GM21737 (cell line): Measurements from ENCODE around the gene CLDN2.

Source experiments
- ATAC-seq: cut with Tn5 transposase; IDR thresholded peaks from one replicate; pipeline ENCODE4 v1.9.1; 2021; ENCODE audit warnings: mild to moderate bottlenecking, moderate library complexity; ENCODE audit not compliant: unreplicated experiment

The CLDN2 gene

DNA sequence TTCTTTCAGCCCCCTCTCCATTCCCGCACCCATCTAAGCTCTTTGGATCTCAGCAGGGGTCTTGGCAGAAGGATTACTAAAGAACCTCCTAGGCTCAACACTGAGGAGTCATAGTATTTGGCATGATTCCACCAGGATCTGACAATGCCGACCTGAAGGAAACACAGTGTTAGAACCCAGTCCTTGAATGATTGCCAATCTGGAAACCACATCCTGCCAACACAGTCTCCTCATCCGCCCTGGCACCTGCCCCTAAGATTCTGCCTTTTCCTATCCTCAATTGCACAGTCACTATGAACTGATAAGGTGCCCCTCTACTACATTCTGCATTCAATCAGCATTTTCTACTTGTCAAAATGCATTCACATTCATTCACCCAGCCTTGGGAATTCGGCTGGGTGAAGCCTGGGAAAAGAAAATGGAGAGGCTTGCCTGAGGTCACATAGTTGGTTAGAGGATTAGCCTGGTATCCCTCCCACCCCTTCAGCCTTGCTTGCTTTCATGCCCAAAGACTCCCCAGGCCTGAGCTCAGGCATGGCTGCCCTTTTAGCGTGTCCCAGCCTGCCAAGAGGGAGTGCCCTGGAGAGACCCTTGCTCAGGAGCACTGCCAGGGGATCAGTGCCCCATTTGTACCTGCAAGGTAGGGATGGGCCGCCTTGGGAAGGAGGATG, 2.2 kb upstream of the CLDN2 start:
- no peak for ATAC-seq

DNA sequence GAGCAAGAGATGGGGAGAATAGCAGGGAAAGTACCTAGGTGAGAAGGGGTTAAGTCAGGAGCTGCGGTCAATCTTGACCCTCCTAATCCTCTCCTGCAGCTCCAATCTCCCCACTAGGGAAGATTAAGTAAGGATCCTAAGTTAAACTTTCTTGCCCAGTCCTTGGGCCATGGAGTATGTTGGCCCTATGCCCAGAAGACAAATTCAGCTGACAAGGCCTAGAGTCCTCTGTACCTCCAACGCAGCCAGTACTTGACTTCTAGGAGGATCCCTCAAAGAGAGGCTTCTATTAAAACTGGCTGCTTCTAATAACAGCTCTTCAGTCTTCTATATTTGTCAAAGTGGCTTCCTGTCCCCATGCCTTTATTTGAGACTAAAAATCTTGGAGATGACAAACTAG, 1.4 kb downstream of the CLDN2 start:
- ATAC-seq, result no peak

GRCh38 chrX:106927023-106927422, 6.8 kb downstream of the CLDN2 start:
- ATAC-seq, result no peak

- ATAC-seq, result no peak
These were observed 7.5 kb downstream of the CLDN2 start for GRCh38 chrX:106927700-106928099.

DNA sequence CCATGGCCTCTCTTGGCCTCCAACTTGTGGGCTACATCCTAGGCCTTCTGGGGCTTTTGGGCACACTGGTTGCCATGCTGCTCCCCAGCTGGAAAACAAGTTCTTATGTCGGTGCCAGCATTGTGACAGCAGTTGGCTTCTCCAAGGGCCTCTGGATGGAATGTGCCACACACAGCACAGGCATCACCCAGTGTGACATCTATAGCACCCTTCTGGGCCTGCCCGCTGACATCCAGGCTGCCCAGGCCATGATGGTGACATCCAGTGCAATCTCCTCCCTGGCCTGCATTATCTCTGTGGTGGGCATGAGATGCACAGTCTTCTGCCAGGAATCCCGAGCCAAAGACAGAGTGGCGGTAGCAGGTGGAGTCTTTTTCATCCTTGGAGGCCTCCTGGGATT, 8.0 kb downstream of the CLDN2 start:
- no peak for ATAC-seq

DNA sequence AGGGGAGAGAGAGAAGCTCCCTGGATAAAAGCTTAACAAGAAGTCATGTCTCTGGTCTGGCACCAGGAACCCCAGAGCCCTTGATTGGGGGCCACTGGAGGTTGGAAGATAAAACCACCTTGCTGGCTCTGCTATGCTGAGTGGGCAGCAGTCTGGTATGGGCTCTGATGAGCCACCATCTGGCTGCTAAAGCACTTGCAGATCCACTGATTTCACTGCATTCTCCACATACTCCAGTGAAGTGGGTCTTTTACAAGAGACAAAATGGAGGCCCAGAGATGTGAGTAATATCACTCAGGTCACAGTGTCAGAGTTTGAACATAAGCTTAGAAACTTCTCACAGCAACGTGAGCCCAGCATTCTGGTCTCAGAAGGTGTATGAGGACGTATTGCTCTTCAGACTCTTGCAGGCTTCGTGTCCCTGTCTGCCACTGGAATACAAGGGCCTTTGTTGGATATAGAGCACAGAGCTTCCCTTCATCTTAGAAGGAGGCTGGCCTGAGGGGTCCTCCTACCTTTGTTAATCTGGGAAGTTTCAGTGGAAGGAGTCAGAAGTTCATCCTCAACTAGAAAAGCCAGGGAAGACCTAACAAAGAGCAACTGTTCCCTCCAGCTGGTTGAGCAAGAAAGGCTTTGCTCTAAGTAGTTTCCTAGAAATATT, 11.8 kb downstream of the CLDN2 start:
- ATAC-seq, result no peak

GRCh38 chrX:106932492-106932923, 12.3 kb downstream of the CLDN2 start:
- no peak for ATAC-seq

DNA sequence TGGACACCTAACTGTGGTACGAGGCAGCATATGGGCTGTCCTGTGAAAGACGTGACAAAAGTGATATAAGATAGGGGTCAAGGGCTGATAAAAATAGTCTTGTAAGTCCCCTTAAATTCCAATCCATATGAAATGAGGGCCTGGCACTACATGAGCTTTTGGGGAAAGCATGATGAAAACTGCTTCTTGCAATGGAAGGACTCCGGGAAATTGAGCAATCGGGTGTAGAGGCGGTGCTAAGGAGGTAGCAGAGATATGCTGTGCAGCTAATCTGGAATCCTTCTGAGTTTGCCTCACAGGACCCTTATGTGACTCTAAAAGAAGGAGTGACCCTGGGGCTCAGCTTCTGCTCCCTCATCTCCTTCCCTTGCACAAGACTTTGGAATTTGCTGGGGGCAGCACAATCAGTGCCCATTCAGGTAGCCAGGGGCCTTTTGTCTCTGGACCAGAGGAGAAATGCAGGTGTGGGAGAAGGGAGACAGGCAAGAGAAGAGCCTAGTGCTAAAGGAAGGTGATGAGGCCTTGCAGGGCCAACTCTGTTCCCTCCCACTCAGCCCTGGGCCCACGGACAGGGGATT, 12.8 kb downstream of the CLDN2 start:
- ATAC-seq, result no peak

DNA sequence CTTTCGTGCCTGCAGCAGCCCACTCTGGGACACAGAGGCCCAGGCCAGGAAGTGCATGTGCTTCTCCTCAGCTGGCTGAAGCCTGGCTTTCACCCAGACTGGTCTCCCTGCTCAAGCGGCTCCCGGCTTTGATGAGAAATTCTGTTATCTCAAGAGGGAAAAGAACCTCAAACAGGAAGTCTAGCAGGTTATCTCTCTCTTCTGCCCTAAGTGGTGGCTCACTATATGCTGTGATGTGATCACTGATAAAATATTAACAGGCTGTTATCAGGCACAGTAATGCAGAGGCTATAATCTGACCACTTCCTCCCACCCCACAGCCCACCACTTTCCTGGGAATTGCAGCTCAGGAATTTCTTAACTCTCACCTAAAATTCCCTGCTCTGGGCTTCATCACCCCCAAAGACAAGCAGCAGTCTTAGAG, 13.3 kb downstream of the CLDN2 start:
- ATAC-seq, result no peak

DNA sequence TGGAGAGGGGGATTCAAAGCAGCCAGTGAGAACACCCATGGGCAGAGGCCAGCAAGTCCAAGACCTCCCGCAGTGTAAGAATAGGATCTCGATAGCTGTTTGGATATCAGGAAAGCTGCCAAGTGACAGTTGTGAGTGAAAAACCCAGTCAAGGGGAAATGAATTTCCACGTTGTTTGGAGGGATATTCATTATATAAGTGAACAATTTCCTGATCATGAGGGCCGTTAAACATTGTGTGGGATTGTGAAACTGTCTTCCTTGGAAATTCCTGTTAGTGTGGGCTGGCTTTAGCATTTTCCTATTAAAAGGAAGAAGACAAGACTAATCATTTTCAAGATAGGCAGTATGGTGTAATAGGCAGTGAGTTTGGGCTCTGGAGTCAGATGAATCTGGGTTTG, 15.0 kb downstream of the CLDN2 start:
- ATAC-seq, result no peak

GRCh38 chrX:106936246-106936645, 16.0 kb downstream of the CLDN2 start:
- ATAC-seq, result no peak

DNA sequence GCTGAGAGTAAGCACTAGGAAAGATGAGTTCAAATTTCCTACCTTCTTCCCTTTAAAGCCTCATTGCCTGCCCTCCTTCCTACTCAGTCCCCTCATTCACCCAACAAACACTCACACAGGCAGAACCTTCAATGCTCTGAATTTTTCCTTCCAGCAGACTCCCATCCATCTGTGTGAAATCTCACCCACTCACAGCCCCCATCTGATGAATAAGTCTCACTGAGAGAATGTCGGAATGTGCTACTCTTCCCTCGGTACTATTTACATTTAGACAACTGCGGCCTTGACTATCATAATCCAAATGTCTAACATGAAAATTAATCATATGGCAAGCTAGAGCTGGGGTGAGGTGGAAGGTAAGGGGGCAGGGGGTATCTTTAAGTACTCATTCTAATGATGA, 19.4 kb downstream of the CLDN2 start:
- ATAC-seq, result no peak

DNA sequence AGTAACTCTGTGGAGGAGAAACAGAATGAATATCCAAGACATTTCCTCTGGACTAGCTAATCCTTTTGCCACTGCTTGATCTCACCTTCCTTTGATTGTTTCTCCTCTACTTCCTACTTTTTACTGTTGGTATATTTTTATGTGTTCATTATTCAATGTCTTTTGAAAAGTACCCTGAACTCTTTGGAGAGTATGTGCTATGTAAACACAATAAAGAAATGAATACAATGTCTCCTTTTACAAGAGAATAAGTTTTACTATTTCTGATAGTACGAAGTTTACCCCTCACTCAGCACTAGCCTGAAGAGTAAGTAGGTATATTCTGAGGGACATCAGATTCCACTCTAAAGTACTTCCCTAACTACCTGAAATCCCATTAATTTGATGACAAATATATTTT, 19.9 kb downstream of the CLDN2 start:
- no peak for ATAC-seq

GRCh38 chrX:106946464-106946863, 26.3 kb downstream of the CLDN2 start:
- ATAC-seq, result no peak

DNA sequence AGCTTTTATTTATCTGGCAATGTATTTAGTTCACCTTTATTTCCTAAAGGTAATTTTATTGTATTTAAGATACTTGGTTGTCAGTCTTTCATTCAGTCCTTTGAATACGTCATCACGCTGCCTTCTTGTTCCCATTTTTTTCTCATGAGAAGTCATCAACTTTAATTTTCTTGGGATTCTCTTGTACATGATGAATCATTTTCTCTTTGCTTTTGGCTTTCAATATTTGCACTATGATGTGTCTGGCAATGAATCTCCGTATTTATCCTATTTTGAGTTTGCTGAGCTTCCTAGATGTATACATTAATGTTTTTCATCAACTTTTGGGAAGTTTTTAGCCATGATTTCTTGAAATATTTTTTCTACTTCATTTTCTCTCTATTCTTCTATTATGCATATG, 28.4 kb downstream of the CLDN2 start:
- no peak for ATAC-seq

DNA sequence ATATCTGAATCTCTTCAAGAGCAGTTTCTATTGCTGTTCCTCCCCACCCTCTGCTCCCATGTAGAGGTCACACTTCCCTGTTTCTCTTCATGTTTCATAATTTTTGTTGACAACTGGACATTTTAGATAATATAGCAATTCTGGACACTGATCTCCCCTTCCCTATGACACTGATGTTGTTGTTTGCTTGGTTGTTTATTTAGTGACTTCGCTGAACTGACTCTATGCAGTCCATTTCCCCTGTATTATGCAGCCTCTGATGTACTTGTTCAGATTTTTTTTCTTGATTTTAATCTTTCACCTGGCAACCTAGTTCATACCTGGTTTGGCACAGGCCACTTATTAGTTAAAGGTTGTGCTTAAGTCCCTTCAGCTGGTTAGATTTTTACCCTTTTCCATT, 29.2 kb downstream of the CLDN2 start:
- no peak for ATAC-seq

- ATAC-seq, result no peak
These were observed 30.2 kb downstream of the CLDN2 start for GRCh38 chrX:106950381-106950780.

DNA sequence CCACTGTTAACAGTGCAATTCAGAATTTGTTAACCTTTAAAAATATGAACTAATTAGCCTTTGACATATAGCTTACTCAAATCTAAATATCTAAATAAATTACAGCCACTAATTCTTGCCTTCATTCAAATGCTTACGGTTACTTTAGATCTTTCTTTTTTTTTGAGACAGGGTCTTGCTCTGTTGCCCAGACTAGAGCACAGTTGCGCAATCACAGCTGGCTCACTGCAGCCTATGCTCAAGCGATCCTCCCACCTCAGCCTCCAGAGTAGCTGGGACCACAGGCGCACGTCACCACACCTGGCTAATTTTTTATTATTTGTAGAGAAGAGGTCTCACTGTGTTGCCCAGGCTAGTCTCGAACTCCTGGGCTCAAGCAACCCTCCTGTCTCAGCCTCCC, 31.0 kb downstream of the CLDN2 start:
- ATAC-seq, result no peak

DNA sequence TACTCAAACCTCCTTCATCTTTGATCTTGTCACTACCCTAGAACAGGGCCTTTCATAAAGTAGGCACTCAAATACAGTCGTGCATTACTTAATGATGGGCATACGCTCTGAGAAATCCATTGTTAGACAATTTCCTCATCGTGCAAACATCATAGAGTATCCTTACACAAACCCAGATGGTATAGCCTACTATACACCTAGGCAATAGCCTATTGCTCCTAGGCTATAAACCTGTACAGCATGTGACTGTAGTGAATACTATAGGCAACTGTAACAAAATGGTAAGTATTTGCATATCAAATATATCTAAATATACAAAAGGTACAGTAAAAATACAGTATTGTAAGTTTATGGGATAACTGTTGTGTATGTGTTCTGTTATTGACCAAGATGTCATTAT, 31.9 kb downstream of the CLDN2 start:
- ATAC-seq, result no peak

GRCh38 chrX:106952538-106952937, 32.3 kb downstream of the CLDN2 start:
- ATAC-seq, result no peak

DNA sequence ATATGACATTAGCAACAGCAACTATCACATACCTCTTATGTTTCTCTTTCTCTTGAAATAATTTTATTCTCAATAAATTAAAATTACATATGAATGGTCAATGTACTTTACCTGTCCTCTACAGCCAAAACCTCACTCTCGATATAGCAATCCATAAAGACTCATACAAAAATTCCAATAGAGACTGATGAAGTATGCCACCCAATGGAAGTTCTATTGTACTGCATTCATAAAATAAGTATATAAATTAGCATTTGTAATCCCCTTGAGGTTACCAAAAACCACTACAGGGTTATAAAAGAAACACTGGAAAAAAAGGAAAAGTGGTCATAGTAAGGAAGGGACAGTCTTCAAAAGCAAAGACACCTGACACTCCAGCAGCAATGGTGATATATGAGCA, 32.8 kb downstream of the CLDN2 start:
- no peak for ATAC-seq

DNA sequence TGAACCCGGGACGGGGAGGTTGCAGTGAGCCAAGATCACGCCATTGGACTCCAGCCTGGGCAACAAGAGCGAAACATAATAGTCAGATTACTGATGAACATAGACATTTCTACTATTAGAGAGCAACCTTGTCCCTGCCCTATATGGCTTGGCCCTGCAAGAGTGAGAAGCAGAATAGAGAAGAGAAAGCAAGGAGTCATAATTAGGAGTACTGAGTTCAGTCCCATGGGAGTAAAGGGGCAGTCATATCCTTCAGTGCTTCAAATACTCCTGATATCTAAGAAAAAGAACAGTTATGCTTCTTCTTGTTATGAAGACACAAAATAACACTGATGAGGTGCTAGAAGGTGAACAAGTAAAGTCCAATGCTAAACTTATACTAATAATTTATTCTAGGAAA, 33.8 kb downstream of the CLDN2 start:
- no peak for ATAC-seq
